Measurements from ENCODE around the gene ECEL1. TPM values are rescaled to one million over a fixed set of nuclear protein-coding genes. Genes with fewer than 3 reads are reported as not detected.
A peak's percentile ranks its signal among the peaks of the same experiment; 100 is the strongest.
"Not testable (repeated sequence)": the region's sequence is repeated elsewhere in the genome, so short reads cannot be mapped to it uniquely, and the experiment has no call there.

ECEL1 gene
- total RNA-seq, 1 donor from 2014 or later: not detected

DNA sequence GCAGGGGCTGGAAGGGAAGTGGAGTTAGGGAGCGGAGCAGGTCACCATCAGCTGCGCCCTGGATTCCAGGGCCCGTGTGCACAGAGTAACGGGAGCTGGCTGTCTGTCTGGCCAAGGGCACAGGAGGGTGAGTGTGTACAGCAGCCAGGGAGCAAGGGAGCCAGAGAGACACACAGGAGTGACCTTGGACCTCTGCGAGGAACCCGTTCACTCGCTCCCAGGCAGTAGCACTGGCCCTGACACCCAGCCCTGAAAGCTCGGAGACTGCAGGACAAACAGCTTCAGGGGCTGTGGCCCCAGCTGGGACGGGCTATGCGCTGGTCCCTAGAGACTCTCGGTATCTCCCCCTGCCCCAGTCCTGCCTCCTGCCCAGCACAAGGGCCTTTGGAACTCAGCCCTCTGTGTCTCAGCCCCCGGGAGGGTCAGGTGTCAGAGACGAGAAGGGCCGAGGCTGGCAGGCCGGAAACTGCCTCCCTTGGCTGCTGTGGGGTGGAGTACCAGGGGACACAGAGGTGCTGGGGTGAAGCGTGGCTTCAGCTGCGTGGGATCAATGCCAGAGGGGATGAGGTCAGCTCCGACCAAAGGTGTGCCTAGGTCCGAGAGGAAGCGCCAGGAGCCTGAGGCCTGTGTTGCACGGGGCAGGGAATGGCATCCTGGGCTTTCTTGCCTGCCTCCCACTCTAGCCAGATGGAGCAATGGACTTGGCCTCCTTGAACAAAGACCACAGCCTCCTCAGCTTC is 43.8 kb downstream of the ECEL1 start:
- not testable (repeated sequence) for DNase-seq (ENCODE audit: low read depth)

DNA sequence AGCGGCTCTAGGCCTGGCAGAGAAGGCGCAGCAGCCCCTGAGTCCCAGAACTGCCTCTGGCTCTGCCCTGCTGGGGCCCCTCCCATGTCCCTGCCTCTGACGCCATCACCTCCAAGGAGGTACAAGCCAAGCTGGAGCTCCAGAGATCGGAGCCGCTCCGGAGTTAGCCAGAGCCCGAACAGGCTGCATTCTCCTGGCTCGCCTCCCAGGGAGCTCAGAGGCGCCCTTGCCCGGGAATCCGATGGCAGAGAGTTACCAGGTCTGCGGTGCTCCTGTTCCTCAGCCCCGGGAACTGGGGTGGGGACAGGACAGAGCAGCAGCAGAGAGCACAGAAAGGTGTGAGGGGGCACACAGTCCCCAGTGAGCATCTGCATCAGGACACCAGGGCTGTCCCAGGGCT is 44.6 kb downstream of the ECEL1 start:
- DNase-seq (ENCODE audit: low read depth): not testable (repeated sequence)

DNA sequence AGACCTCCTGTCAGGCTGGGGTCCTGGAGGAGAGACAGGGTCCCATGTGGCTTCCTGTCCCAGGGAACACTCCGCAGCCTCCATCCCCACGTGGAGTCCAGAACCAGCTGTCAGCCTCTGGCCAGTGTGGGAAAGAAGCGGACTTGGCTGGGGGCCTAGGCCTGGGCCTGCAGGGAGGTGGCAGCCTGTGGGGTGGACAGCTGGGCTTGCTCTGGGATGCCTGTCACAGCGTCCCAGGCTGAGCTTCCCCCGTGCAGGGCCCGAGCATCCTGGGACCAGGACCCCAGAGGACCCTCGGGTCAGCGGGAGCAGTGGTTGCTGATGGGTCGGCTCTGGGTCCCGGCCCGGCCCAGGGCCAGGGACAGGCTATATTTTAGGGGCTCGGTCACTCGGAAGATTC is 45.2 kb downstream of the ECEL1 start:
- DNase-seq (ENCODE audit: low read depth): peak; percentile 69

DNA sequence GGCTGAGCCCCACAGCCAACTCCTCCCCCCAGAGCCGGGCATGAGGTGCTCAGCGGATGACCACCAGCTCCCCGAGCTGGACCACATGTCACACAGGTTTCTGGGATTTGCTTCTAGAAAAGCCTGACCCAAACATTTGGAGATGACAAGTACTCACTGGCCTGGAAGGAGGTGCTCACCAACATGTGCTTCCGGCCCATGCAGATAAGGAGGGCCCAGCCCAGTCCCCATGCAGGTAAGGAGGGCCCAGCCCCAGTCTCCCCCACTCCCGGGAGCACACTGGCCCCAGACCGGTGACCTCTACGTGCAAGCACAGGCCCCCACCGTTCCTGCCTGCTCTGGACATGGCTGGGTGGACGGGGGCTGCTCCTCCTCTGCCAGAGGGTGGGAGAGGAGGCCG is 45.7 kb downstream of the ECEL1 start:
- not testable (repeated sequence) for DNase-seq (ENCODE audit: low read depth)

DNA sequence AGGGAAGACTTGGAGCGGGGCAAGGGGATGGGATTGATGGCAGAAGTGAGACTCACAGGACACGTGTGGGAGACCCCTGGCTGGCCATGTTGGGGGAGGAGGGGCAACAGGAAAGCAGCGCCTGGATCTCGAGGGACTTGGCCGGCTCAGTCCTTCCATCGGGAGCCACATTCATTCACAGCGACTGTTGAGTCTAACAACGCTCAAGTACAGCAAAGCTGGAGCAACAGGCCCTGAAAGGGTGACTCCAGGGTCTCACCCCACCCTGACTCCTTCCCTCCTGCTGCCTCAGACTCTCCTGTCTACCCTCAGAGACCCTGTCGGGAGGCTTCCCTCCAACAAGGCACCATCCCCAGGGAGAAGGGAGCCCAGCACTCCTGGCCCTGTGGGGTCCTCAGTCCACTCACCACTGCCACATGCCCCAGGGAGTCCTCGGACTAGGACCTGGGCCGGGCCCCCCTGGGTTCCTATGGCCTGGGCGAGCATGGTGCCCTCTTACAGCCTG is 46.4 kb downstream of the ECEL1 start:
- DNase-seq (ENCODE audit: low read depth): no peak

DNA sequence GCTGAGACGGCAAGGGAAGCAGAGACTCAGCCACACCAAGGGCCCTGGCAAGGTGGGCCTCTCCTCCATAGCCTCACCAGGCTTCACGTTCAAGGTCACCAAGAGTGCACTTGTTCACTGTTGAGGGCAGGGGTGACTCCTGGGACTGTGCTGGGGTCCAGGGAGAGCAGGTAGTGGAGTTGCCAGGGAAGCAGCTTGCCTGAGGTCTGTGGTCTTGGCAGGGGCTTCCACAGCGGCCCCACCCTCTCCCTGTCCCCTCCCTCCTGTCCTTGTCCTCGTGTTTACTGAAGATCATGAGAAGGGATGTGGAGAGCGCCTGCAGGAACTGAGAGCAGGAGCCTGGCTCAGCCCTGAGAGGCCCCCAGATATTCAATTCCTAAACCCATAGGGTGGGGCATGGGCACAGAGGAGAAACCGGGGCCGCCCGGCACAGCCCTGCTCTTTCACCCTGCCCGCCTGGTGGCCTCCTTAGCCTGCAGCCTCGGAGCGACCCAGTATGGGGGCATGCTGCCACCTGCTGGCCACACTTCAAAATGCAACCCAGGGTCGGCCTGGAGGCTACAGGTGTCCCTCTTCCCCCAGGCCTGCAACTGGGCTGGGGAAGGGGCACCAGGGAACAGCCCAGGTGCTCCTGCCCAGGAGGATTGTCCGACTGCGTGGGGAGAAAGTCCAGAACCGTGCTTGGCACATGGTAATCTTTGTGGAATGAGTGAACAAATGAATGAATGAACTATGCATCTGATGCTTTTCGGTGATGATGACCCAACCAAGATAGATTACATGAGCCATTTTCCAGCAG is 47.2 kb downstream of the ECEL1 start:
- DNase-seq (ENCODE audit: low read depth): peak; percentile 72

DNA sequence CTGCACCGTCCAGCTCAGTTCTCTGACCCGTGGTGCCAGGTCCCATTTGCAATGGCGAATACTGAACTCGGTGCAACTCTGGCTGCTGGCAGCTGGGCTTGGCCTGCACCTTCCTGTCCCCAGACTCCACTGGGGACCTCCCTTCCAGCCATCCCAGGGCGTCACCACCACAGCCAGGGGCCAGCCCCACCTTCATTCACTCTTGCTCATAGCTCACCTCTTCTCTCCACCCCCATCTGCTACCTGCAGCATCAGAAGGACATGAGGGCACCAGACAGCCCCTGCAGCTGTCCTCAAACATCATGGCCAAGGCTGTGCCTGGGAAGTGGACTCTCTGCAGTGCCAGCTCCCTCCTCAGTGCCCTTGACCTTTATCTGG is 47.9 kb downstream of the ECEL1 start:
- DNase-seq (ENCODE audit: low read depth): no peak

DNA sequence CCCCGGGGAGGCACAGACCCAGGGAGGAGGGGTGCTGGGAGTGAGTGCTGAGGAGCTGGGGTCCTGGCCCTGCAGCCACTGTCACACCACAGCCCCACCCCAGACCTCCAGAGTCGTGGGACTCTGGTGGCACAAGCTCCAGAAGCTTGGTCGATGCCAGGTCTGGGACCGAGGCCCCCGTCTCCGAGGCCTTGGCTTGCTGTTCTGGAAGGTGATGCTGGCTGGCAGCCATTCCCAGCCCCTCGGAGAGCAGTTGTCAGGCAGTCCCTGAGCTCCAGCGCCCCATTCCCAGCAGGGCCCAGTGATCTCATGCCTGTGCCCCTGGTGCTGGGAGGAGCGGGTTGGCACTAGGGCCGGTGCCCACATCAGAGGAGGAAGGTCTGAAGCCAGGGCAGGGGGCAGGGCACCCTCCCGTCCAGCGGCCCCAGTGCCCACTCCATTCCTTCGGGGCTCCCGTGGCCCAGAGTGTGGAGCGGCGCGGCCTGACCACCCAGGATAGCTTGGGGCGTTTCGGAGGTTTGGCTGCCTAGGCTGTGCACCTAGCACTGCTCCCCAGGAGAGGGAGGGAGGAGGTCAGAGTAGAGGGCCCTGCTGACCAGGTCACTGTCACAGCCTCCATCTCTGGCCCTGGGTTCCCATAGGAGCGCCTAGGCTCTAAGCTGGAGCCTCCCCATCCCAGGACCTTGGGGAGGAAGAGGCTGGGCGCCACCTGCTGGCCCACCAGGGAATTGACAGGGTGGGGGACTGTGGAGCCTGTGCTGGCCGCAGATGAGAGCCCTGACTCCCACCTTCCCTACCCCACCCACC is 48.5 kb downstream of the ECEL1 start:
- peak; percentile 15 for DNase-seq (ENCODE audit: low read depth)

DNA sequence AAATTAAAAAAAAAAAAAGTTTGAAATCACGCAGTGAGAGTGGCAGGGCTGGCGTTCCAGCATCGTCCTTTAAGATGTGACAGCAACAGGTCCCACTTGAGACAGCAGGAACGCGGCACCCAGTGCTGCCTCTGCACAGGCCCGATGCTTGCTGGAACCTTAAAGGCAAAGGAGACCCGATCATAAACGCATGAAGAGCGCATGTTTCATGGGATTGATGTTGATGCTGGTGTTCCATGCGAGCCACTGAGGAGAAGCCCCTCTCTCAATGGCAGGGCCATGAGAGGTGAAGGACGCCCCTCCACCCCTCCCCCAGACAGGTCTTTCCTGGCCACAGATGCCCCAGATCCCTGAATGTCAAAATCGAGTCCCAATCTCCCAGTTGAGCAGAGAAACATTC is 49.5 kb downstream of the ECEL1 start:
- no peak for DNase-seq (ENCODE audit: low read depth)

DNA sequence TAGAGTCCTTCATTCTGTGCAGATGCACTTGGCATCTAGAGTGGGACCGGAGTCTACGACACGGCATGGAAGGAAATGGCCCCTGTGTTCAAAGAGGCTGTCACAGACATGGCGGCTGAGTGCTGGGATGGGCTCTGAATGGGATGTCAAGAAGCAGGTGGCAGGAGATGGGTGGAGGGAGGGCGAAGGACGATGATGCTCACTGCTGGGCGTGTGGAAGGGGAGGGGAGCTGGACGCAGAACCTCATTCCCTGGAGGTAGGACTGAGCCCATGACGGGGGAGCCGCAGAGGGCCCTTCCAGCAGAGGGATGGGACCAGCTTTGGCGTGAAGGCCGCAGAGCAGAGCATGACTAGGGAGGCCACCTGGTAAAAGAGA is 50.5 kb downstream of the ECEL1 start:
- no peak for DNase-seq (ENCODE audit: low read depth)

DNA sequence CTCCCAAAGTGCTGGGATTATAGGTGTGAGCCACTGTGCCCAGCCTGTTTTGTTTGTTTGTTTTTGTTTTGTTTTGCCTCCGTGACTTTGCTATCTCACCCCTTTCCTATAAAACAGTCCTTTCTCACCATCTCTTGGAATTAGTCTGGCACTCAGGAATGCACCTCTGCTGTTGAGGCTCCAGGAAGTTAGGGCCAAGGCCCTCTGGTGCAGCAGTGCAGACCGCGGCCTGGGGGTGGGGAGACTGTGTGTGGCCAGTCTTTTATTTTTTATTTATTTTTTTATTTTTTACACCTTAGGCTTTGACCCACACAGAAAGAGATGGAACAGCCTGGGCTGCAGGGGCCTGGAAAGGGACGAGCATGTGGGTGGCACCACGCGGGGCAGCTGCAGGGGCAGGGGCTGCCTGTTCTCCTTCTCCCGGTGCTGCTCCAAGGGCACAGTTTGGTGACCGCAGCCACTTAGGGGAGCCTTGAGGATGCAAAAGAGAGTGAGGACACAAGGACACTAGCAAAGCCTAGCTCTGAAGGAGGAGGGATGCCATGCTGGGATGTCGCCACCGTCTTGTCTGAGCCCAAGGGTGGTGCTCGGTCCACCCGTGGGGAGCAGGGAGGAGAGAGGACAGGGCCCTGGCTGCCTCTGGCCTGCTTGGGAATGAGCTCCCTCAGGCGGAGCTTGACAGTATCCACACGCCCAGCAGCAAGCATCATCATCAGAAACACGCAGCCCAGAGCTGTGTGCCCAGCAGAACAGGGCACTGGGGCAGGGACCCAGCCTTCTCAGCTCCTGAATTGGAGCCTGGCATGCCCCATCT is 51.0 kb downstream of the ECEL1 start:
- no peak for DNase-seq (ENCODE audit: low read depth)

DNA sequence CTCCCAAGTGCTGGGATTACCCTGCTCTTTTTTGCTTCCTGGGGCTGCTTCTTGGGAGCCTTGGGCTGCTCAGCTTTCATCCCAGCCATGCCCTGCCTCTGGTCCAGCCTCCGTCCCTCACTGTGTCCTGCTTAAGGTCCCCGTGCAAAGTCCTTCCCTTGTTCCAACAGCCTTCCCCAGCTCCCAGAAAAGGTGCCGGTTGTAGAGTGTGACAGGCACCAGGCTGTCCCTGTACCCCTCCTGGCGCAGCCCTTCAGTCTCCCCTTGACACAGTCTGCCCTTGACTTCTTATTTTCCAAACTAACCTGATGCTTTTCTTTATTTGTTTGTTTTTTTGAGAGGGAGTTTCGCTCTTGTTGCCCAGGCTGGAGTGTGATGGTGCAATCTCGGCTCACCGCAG is 51.8 kb downstream of the ECEL1 start:
- no peak for DNase-seq (ENCODE audit: low read depth)

DNA sequence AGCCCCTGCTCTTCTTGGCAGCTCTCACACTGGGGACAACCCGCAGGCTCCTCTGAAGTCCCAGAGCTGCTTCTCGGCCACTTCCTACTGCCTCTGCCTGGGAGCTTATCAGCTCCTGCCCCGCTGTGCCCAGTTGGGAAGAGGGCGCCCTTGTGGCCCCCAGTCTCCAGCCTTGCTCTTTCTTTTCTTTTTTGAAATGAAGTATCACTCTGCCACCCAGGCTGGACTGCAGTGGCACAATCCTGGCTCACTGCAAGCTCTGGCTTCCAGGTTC is 52.3 kb downstream of the ECEL1 start:
- DNase-seq (ENCODE audit: low read depth): no peak

DNA sequence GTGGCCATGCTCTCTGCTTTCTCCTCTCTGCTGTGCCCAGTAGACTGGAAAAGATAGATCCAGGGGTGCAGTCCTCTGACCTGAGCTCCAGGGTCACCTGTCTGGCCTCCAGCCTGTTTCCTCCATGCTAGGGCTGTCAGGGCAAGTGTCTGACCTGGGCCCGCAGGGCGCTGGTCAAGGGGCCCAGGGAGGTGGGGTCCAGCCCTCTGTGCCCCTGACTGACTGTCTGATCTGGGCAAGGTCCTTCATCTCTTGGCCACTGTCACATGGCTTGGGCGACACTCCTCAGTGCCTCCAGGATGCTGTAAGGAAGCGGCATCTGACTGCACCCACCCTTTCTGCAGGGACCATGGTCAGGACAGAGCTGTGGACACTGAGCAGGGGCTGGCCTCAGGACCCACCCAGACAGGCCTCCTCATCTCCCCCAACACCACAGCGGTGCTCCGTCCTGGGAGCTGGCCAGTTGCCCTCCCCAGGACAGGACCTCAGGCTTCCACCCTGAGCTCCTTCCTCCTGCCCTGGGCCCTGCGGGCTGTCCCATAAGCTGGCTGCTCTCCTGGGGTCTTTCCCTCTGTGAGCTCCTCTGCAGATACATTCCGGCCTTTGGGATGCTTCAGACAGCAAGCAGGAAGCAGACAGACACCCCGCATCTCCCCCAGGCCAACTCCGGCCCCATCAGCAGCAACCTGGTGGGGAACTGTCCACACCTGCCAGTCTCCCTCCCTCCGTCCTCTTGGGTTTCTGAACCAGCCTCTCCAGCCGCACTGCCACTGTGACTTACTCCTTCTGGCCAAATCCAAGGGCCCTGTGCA is 52.9 kb downstream of the ECEL1 start:
- no peak for DNase-seq (ENCODE audit: low read depth)

DNA sequence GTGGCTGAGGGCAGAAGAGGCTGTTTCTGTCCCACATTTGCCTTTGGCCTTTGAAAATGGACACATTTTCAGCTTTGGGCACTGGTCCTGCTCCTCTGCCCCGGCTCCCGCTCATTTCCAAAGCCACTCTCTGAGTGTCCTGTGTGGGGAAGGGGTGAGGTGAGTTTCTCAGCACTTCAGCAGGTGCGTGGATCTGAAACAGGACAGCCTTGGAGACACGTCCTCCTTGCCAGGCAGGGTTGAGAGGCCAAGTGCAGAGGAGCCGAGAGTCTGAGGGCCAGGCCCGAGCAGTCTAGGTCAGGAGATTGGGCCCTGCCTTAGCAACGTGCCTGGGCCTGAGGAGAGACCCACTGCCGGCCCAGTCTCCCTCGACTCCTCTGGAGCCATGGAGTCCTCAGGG is 53.5 kb downstream of the ECEL1 start:
- DNase-seq (ENCODE audit: low read depth): no peak

DNA sequence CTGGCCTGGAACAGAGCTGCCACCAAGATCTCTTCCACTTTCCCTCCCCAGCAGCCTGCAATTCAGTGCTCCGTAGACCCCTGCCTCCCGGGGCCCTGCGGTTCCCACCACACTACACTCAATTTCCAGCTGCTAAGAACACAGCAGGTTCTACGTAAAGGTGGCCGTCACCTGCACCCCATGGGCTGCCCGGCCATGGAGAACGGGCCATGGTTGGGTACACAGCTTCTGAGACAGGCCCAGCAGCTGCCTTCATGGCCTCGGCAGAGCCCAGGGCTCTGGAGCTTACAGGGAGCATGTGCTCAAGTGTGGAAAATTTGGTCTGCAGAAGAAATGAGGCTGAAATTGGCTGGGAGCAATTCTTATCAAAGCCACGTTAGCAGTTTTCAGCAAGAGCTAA is 54.0 kb downstream of the ECEL1 start:
- DNase-seq (ENCODE audit: low read depth): not testable (repeated sequence)

DNA sequence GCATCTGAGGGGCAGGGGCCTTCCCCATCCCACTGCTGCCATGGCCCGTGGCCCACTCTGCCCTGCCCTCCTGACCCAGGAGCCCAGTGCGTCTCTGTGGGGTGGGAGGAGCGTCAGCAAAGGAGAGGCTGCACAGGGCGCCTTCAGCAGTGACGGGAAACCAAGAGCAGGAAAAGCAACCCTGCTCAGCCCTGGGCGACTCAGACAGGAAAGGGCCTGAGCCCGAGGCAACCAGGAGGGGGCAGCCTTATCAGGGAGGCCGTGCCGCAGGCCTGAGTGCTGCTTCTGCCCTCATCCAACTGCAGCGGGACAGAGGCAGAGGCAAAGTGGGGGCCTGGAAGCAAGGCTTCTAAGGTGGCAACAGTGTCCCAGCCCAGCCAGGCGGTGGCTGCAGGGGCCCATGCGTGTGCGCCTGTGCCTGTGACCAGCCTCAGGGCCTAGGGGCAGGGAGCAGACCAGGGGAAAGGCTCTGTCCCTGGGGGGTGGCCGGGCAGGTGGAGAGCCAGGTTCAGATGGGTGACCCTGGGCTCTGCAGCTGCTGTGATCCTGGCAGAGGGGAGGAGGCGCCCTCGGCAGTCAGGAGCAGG is 54.9 kb downstream of the ECEL1 start:
- DNase-seq (ENCODE audit: low read depth): no peak

DNA sequence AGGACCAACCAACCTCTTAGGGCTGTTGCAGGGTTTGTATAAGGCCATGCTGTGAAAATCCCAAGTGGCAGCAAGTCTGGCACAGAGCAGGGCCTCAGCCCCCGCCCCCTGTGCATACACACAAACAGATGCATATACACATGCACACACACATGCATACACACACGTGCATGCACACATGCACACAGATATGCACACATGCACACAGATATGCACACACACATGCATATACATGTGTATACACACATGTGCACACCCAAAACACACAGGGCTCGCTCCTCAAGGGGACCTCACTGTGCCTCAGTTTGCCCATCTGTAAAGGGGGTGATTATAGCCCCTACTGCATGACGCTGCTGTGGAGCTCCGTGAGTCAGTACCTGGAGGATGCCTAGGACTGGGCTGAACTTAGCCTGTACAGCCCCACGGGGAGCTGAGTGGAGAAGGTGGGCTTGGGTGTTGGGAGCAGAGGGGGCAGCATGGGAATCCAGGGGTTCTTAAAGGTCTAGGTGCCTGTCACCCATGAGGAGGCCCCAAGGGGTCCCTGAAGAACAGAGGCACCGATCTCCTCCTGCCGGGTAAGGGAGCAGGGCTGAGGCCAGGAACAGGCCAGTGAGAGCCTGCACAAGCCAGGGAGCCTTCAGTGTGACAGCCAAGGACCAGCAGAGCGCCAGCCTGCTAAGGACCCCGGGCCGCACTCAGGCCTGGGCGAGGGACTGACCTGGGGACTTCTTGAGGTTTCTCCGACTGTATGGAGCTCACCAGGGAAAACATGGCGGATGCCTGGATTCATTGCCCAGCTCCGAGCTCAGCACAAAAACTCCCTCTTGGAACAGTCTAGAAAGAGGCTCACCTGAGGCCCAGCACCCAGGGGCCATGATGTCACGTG is 55.7 kb downstream of the ECEL1 start:
- DNase-seq (ENCODE audit: low read depth): no peak
